ENCODE data around the gene FBP2. TPM values are rescaled to one million over a fixed set of nuclear protein-coding genes. Genes with fewer than 3 reads are reported as not detected.

The FBP2 gene
- total RNA-seq, 1 experiment from 2014 or later = not detected

DNA sequence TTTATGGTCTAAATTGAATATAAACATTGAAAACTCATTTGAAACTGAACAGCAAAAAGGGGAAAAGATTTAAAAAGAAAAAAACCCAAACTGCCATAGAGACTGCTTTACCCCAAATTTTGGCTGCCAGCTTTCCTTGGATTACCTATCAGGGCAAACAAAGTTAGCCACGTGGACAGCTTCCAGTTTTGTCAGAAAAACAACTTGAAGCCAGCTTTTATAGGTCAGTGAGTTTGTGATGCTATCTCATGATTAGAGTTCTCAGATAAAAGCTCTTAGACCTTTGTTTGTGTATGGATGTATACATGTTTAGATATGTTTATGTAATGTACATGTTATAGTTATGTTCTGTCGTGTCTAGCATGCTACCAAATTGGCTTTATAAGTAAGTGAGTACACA, 16.1 kb downstream of the FBP2 start:
- POLR2A ChIA-PET = no interaction called here
- Histone ChIP-seq H4K20me1 (ENCODE audit: insufficient read depth) (no peaks in the 10 kb centered on the region), H3K9ac (ENCODE audit: low read length) (no peak overlapping the region), H3K79me2 (ENCODE audit: insufficient read depth, low read length) (no peaks in the 10 kb centered on the region), H3K9me2 (ENCODE audit: insufficient read depth) (no peaks in the 10 kb centered on the region), H3K4me1 (ENCODE audit: control insufficient read depth in 1 of 2, insufficient read depth in 2 of 2, low read length in 2 of 2) (no peaks in the 10 kb centered on the region), H3K36me3 (ENCODE audit: control insufficient read depth in 1 of 2, insufficient read depth in 2 of 2, low read length in 2 of 2) (no peaks in the 10 kb centered on the region), H3K27me3 (ENCODE audit: insufficient read depth, low read length) (peaks cover 11% of the 10 kb centered on the region; the same call in 1 of the 2 replicates), H3K9me3 (ENCODE audit: control insufficient read depth in 1 of 2, insufficient read depth in 1 of 2, low read depth in 1 of 2, low read length in 2 of 2) (no peaks in the 10 kb centered on the region), H3K4me2 (ENCODE audit: low read length) (no peak overlapping the region), H2AFZ (ENCODE audit: low read depth, low read length, poor library complexity, severe bottlenecking) (no peak overlapping the region), H3K27ac (ENCODE audit: low read depth, low read length) (no peak overlapping the region), H3K4me3 (replicated peaks in 1 of 2; ENCODE audit: low read depth in 1 of 2, low read length in 2 of 2) (no peak overlapping the region)
- no TSS peak for BruUV-seq (replicated peaks)
- no peak for DNase-seq (ENCODE audit: low read depth, low spot score)
- no peak for ATAC-seq
- no peak for TF ChIP-seq SP1 (IDR thresholded peaks at IDR 0.05; ENCODE audit: low read depth)
- TF ChIP-seq, protein P1, sequence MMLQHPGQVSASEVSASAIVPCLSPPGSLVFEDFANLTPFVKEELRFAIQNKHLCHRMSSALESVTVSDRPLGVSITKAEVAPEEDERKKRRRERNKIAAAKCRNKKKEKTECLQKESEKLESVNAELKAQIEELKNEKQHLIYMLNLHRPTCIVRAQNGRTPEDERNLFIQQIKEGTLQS (IDR thresholded peaks at IDR 0.05) = no peak
- no peak for TF ChIP-seq ELF1 (IDR thresholded peaks at IDR 0.05; ENCODE audit: borderline replicate concordance, low read depth)
- TF ChIP-seq MAX (IDR thresholded peaks at IDR 0.05) = no peak
- TF ChIP-seq EZH2 (IDR thresholded peaks at IDR 0.05) = no peak
- no peak for TF ChIP-seq EGR1 (IDR thresholded peaks at IDR 0.05; ENCODE audit: low read depth)
- no peak for TF ChIP-seq CEBPB (IDR thresholded peaks at IDR 0.05; ENCODE audit: low read depth)
- TF ChIP-seq, protein P2, sequence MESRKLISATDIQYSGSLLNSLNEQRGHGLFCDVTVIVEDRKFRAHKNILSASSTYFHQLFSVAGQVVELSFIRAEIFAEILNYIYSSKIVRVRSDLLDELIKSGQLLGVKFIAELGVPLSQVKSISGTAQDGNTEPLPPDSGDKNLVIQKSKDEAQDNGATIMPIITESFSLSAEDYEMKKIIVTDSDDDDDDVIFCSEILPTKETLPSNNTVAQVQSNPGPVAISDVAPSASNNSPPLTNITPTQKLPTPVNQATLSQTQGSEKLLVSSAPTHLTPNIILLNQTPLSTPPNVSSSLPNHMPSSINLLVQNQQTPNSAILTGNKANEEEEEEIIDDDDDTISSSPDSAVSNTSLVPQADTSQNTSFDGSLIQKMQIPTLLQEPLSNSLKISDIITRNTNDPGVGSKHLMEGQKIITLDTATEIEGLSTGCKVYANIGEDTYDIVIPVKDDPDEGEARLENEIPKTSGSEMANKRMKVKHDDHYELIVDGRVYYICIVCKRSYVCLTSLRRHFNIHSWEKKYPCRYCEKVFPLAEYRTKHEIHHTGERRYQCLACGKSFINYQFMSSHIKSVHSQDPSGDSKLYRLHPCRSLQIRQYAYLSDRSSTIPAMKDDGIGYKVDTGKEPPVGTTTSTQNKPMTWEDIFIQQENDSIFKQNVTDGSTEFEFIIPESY (IDR thresholded peaks at IDR 0.05; ENCODE audit: extremely low read depth, insufficient replicate concordance, low read length) = no peak
- TF ChIP-seq TCF7L2 (IDR thresholded peaks at IDR 0.05; ENCODE audit: borderline replicate concordance, extremely low read depth, insufficient read depth, insufficient read length) = no peak
- TF ChIP-seq YY1 (IDR thresholded peaks at IDR 0.05; ENCODE audit: extremely low read depth, insufficient replicate concordance, low read depth, low read length) = no peak
- TF ChIP-seq CBX3 (IDR thresholded peaks at IDR 0.05; ENCODE audit: low read depth) = no peak
- CTCF ChIA-PET = no interaction called here
- RAD21 ChIA-PET (ENCODE audit: low non-redundant PET in 1 of 2, low total read pairs in 2 of 2, uncharacterized antibody in 2 of 2, unreplicated experiment in 2 of 2) = no interaction called here
- intact Hi-C loops (cut with micrococcal nuclease) = no loop called here
